ENCODE data around the gene CRY2. TPM values are rescaled to one million over a fixed set of nuclear protein-coding genes. Genes with fewer than 3 reads are reported as not detected.

CRY2 gene
- total and polyA plus RNA-seq, 4 donors = 16.7 to 72.9 (median 33.0) TPM

- H3K4me3 ChIP-seq (ENCODE audit: low read depth in 1 of 3, low read length in 3 of 3) = peak overlapping the region in 1 of 3 donors; percentile 9
- no peaks in the 10 kb centered on the region for H3K27me3 ChIP-seq (ENCODE audit: control insufficient read depth in 4 of 4, insufficient read depth in 4 of 4, low read length in 3 of 4)
- TF ChIP-seq TAF1 (conservative IDR thresholded peaks at IDR 0.05) (no peak), RXRA (IDR thresholded peaks at IDR 0.05) (no peak), FOXA1 (IDR thresholded peaks at IDR 0.05) (no peak), YY1 (IDR thresholded peaks at IDR 0.05) (no peak), REST (IDR thresholded peaks at IDR 0.05) (no peak), ATF3 (IDR thresholded peaks at IDR 0.05) (no peak), SP1 (IDR thresholded peaks at IDR 0.05) (no peak), RAD21 (IDR thresholded peaks at IDR 0.05) (no peak), JUND (IDR thresholded peaks at IDR 0.05) (no peak), NR2F2 (IDR thresholded peaks at IDR 0.05) (no peak), GABPA (IDR thresholded peaks at IDR 0.05 in 1 of 2, conservative IDR thresholded peaks at IDR 0.05 in 1 of 2) (no peak), EGR1 (IDR thresholded peaks at IDR 0.05; ENCODE audit: low read depth in 2 of 2) (no peak), HNF4A (conservative IDR thresholded peaks at IDR 0.05) (no peak), FOXA2 (IDR thresholded peaks at IDR 0.05) (no peak), MAX (IDR thresholded peaks at IDR 0.05) (no peak), HNF4G (IDR thresholded peaks at IDR 0.05) (no peak)
- TF ChIP-seq, protein P1, sequence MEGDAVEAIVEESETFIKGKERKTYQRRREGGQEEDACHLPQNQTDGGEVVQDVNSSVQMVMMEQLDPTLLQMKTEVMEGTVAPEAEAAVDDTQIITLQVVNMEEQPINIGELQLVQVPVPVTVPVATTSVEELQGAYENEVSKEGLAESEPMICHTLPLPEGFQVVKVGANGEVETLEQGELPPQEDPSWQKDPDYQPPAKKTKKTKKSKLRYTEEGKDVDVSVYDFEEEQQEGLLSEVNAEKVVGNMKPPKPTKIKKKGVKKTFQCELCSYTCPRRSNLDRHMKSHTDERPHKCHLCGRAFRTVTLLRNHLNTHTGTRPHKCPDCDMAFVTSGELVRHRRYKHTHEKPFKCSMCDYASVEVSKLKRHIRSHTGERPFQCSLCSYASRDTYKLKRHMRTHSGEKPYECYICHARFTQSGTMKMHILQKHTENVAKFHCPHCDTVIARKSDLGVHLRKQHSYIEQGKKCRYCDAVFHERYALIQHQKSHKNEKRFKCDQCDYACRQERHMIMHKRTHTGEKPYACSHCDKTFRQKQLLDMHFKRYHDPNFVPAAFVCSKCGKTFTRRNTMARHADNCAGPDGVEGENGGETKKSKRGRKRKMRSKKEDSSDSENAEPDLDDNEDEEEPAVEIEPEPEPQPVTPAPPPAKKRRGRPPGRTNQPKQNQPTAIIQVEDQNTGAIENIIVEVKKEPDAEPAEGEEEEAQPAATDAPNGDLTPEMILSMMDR (IDR thresholded peaks at IDR 0.05; ENCODE audit: low read depth, low read length, missing input control) = no peak
- TF ChIP-seq, protein P2, sequence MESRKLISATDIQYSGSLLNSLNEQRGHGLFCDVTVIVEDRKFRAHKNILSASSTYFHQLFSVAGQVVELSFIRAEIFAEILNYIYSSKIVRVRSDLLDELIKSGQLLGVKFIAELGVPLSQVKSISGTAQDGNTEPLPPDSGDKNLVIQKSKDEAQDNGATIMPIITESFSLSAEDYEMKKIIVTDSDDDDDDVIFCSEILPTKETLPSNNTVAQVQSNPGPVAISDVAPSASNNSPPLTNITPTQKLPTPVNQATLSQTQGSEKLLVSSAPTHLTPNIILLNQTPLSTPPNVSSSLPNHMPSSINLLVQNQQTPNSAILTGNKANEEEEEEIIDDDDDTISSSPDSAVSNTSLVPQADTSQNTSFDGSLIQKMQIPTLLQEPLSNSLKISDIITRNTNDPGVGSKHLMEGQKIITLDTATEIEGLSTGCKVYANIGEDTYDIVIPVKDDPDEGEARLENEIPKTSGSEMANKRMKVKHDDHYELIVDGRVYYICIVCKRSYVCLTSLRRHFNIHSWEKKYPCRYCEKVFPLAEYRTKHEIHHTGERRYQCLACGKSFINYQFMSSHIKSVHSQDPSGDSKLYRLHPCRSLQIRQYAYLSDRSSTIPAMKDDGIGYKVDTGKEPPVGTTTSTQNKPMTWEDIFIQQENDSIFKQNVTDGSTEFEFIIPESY (IDR thresholded peaks at IDR 0.05) = no peak
- peaks cover 16 to 87% (median 77%) of the 10 kb centered on the region in 4 donors for H3K4me1 ChIP-seq (ENCODE audit: control insufficient read depth in 4 of 4, insufficient read depth in 4 of 4, low read length in 3 of 4)
- H3K27ac ChIP-seq (ENCODE audit: low read depth in 1 of 2, low read length in 2 of 2) = peak overlapping the region in 1 of 2 donors; percentile 20
- 45% methylated on average over 2 of the region's 2 CpGs for WGBS
- H3K36me3 ChIP-seq (ENCODE audit: control insufficient read depth in 4 of 4, insufficient read depth in 3 of 4, low read depth in 1 of 4, low read length in 3 of 4) = peaks cover 2 to 6% (median 4%) of the 10 kb centered on the region in 4 donors
- H3K9ac ChIP-seq (ENCODE audit: low read depth in 1 of 2, low read length in 2 of 2) = peak overlapping the region in 1 of 2 donors; percentile 7
- no peak for DNase-seq (ENCODE audit: low spot score)
- no peaks in the 10 kb centered on the region for H3K9me3 ChIP-seq (ENCODE audit: control insufficient read depth in 4 of 4, low read length in 3 of 4)
Observed at GRCh38 chr11:45850446-45850845, 3.2 kb downstream of the CRY2 start.

Data from liver (tissue), 9 donors.